GM08714 (cell line): Measurements from ENCODE around the gene GALNTL6.

ENCODE experiments used
- H3K4me3 ChIP-seq: fragments of 200-500 bp; sonication (Bioruptor generic); 2 replicates; pipeline ENCODE4 v1.5.1; 2014; ENCODE audit warnings: mild to moderate bottlenecking, low read length, inconsistent platforms
- ZNF274 ChIP-seq: IDR thresholded peaks from 2 replicates; pipeline ENCODE4 v1.6.1; 2012; ENCODE audit warnings: mild to moderate bottlenecking, low read depth, low read length

GALNTL6 gene

GRCh38 chr4:172009446-172010230 is 196.4 kb downstream of the GALNTL6 start:
- TF ChIP-seq ZNF274 = no peak
- no peak overlapping the region for H3K4me3 ChIP-seq

GRCh38 chr4:172011196-172011595 is 198.0 kb downstream of the GALNTL6 start:
- no peak overlapping the region for H3K4me3 ChIP-seq
- TF ChIP-seq ZNF274 = no peak

- TF ChIP-seq ZNF274 = no peak
- H3K4me3 ChIP-seq = no peak overlapping the region
Observed at GRCh38 chr4:172018358-172018757, 205.2 kb downstream of the GALNTL6 start.

- no peak for TF ChIP-seq ZNF274
- H3K4me3 ChIP-seq = no peak overlapping the region
Observed at GRCh38 chr4:172035562-172035961, 222.4 kb downstream of the GALNTL6 start.

- H3K4me3 ChIP-seq = no peak overlapping the region
- no peak for TF ChIP-seq ZNF274
Observed at GRCh38 chr4:172040766-172041165, 227.6 kb downstream of the GALNTL6 start.

- TF ChIP-seq ZNF274 = no peak
Observed at GRCh38 chr4:172042714-172043114, 229.5 kb downstream of the GALNTL6 start.

GRCh38 chr4:172045981-172046380 is 232.8 kb downstream of the GALNTL6 start:
- no peak for TF ChIP-seq ZNF274
- no peak overlapping the region for H3K4me3 ChIP-seq

More at GRCh38 chr4:172042714-172043114, 229.5 kb downstream of the GALNTL6 start:
- H3K4me3 ChIP-seq = no peak overlapping the region

GRCh38 chr4:172048666-172049065 is 235.5 kb downstream of the GALNTL6 start:
- H3K4me3 ChIP-seq = no peak overlapping the region
- TF ChIP-seq ZNF274 = no peak

GRCh38 chr4:172050911-172051310 is 237.7 kb downstream of the GALNTL6 start:
- H3K4me3 ChIP-seq = no peak overlapping the region
- no peak for TF ChIP-seq ZNF274

GRCh38 chr4:172055046-172055445 is 241.8 kb downstream of the GALNTL6 start:
- TF ChIP-seq ZNF274 = no peak
- H3K4me3 ChIP-seq = no peak overlapping the region

GRCh38 chr4:172055498-172055897 is 242.3 kb downstream of the GALNTL6 start:
- no peak for TF ChIP-seq ZNF274
- H3K4me3 ChIP-seq = no peak overlapping the region

- no peak overlapping the region for H3K4me3 ChIP-seq
- no peak for TF ChIP-seq ZNF274
Observed at GRCh38 chr4:172061204-172061603, 248.0 kb downstream of the GALNTL6 start.

GRCh38 chr4:172068506-172068905 is 255.3 kb downstream of the GALNTL6 start:
- no peak for TF ChIP-seq ZNF274
- H3K4me3 ChIP-seq = no peak overlapping the region

GRCh38 chr4:172073590-172073989 is 260.4 kb downstream of the GALNTL6 start:
- TF ChIP-seq ZNF274 = no peak
- no peak overlapping the region for H3K4me3 ChIP-seq

- TF ChIP-seq ZNF274 = no peak
- no peak overlapping the region for H3K4me3 ChIP-seq
Observed at GRCh38 chr4:172083272-172083671, 270.1 kb downstream of the GALNTL6 start.

GRCh38 chr4:172088556-172088955 is 275.4 kb downstream of the GALNTL6 start:
- no peak overlapping the region for H3K4me3 ChIP-seq
- no peak for TF ChIP-seq ZNF274

- TF ChIP-seq ZNF274 = no peak
- no peak overlapping the region for H3K4me3 ChIP-seq
Observed at GRCh38 chr4:172095161-172095560, 282.0 kb downstream of the GALNTL6 start.
